Prostate gland (tissue), 2 donors: ENCODE data around the gene ASPSCR1.

Experiments used
- POLR2A ChIP-seq: fragments of 450-650 bp; IDR thresholded peaks from one replicate; pipeline ENCODE4 v1.6.1; 2016; ENCODE audit warnings: antibody characterized with exemption, mild to moderate bottlenecking
- TF ChIP-seq, protein P1 (sequence below), 4 experiments: fragments of 200-600 bp in 2 of 4; fragments of 450-650 bp in 2 of 4; sonication (generic) in 2 of 4; IDR thresholded peaks; 1 replicate in 3 of 4; 2 replicates in 1 of 4; pipeline ENCODE4 v1.5.1; 2016 to 2019; ENCODE audit warnings: antibody characterized with exemption in 4 of 4, mild to moderate bottlenecking in 2 of 4, moderate library complexity in 2 of 4

DNA sequence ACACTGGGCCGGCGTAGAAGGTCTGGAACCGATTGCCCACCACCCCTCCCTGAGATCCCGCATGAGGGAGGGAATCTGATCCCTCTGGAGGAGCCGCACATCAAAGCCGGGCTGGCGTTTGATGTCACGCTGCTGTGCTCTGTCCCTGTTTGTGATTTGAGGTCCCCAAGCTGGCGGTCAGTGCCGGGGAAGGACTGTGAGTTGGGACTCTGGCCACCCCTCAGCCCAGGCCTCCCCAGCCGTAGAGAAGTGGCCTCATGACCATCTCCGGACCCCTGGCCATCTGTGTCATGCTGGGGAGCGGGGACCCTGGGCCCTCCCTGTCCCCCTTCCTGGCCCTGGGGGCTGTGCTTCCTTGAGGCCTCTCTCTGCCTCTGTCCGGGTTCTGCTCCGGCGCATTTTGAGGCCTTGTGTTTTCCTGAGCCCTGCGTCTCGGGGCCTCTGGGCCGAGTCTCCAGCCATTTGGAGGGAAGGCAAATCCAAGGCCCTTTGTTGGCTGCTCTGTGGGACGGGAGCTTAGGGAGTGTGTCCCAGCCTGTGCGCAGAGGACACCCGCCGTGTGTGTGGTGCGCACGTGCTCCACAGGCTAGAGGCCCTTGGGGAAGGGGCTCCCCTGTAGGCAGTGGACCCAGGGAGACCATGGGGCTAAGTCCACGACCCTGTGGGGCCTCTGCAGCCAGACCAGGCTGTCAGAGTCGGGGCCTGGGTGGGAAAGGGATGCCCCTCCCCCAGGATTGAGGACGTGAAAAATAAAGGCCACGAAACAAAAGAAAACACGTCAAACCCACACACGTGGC, 15.1 kb downstream of the ASPSCR1 start:
- TF ChIP-seq, protein P1, sequence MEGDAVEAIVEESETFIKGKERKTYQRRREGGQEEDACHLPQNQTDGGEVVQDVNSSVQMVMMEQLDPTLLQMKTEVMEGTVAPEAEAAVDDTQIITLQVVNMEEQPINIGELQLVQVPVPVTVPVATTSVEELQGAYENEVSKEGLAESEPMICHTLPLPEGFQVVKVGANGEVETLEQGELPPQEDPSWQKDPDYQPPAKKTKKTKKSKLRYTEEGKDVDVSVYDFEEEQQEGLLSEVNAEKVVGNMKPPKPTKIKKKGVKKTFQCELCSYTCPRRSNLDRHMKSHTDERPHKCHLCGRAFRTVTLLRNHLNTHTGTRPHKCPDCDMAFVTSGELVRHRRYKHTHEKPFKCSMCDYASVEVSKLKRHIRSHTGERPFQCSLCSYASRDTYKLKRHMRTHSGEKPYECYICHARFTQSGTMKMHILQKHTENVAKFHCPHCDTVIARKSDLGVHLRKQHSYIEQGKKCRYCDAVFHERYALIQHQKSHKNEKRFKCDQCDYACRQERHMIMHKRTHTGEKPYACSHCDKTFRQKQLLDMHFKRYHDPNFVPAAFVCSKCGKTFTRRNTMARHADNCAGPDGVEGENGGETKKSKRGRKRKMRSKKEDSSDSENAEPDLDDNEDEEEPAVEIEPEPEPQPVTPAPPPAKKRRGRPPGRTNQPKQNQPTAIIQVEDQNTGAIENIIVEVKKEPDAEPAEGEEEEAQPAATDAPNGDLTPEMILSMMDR (IDR thresholded peaks at IDR 0.05) = no peak
- no peak for TF ChIP-seq POLR2A
